Pancreas (tissue), 10 donors: Measurements from ENCODE around the gene NKX6-2. TPM values are rescaled to one million over a fixed set of nuclear protein-coding genes. Genes with fewer than 3 reads are reported as not detected.

Experiments
- ATAC-seq, 4 donors: fragments of 200-7000 bp; cut with Tn5 transposase; one replicate each; pipeline versions ENCODE4 v1.8.0 to v1.9.1; 2020; ENCODE audit warnings: mild to moderate bottlenecking in 4 of 4, moderate library complexity in 4 of 4
- DNase-seq, 6 donors: peaks; one replicate each; pipeline ENCODE4 v3.0.0-alpha.2; 2020
- FAIRE-seq: peaks from 2 replicates; lab custom pipeline; 2012; peaks lifted over from hg19 to GRCh38; lab: Jason Lieb, UNC
- H3K27ac ChIP-seq, 4 donors: fragments of 200-600 bp; sonication (generic); 1 replicate in 3 of 4; 2 replicates in 1 of 4; pipeline versions ENCODE4 v1.5.0 to v1.8.0; 2020
- H3K27me3 ChIP-seq, 4 donors: fragments of 200-600 bp; one replicate each; pipeline ENCODE4 v1.8.0; 2021
- H3K36me3 ChIP-seq, 3 donors: fragments of 200-600 bp; sonication (generic) in 1 of 3; one replicate each; pipeline versions ENCODE4 v1.5.0 to v1.8.0; 2020 to 2021
- H3K4me1 ChIP-seq, 3 donors: fragments of 200-600 bp; one replicate each; pipeline ENCODE4 v1.8.0; 2021
- H3K4me3 ChIP-seq, 4 donors: fragments of 200-600 bp; sonication (generic) in 2 of 4; one replicate each; pipeline versions ENCODE4 v1.5.0 to v1.8.0; 2020 to 2021
- H3K9me3 ChIP-seq, 4 donors: fragments of 200-600 bp; one replicate each; pipeline ENCODE4 v1.8.0; 2021
- WGBS, 2 donors: extraction: QIAGEN DNeasy Blood & Tissue Kit; methylation state at CpG; one replicate each; pipeline ENCODE4 v1.1.7; 2013; 5-methylcytosine and 5-hydroxymethylcytosine counted together
- intact Hi-C, 3 donors: fragments of 100-400 bp; cut with DNase I; formaldehyde crosslinking; loops; one replicate each; pipeline versions ENCODE4 v1.11.1 to v1.14.2; 2022
- polyA plus RNA-seq, 2 donors: library from polyadenylated mRNA; stranded (reverse); fragments of 200-250 nt; gene quantifications; one replicate each; pipeline ENCODE4 v1.2.3, GENCODE V29; 2013
- total RNA-seq, 6 donors: library from RNA; stranded (reverse); fragmentation: NEBNext Ultra II Directional in 4 of 6; extraction: Animal tissue kit (Norgen Biotek cat#: 25700) in 4 of 6; gene quantifications; one replicate each; pipeline versions ENCODE4 v1.2.1 to v1.2.4, GENCODE V29; 2021 to 2023
- TF ChIP-seq, protein P1 (sequence below), 4 donors: fragments of 200-600 bp; sonication (generic) in 3 of 4; IDR thresholded peaks; one replicate each; pipeline versions ENCODE4 v1.5.0 to v1.8.0; 2021; ENCODE audit warnings: antibody characterized with exemption in 4 of 4
- donor health status: healthy with polysubstance abuse.
- donor health status: DM: no; HTN: no; CAD: no; lungs with moderate emphysema.
- donor health status: DM: no; HTN: no; CAD: no.
- donor health status: control.
- donor health status: control.
- donor health status: Bipolar disorder and iron deficiency.
- donor health status: DM: yes; HTN: yes; CAD: no.
- donor health status: DM: no; HTN: no; CAD: no.
- donor health status: DM: no; HTN: no; CAD: no.
- donor health status: DM: yes; HTN: yes; CAD: no.

The NKX6-2 gene
- total and polyA plus RNA-seq, 8 donors = 0.09 to 2.3 (median 0.16) TPM; not detected in 3

DNA sequence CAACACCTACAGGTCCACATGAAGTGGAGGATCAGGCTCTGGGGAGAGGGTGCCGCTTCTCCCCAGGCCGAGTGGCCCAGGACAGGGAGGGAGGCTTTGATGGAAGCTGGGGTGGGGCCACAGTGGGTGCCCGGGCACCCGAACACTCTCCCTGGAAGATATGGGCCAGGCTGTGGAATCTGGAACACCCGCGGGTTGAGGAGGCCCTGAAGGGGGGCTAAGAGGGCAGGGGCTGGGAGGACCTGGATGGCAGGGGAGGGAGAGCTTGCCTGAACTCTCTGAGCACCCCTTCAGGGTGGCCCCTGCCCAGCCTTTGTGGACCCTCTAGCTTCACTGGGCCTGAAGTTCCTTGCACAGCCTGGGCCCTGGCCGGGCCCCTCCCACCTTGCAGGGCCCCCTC, 4.5 kb upstream of the NKX6-2 start:
- no peaks in the 10 kb centered on the region for H3K36me3 ChIP-seq
- no peak overlapping the region for H3K4me3 ChIP-seq
- 40 to 52% methylated on average over 7 of the region's 7 CpGs for WGBS, 2 donors
- TF ChIP-seq, protein P1, sequence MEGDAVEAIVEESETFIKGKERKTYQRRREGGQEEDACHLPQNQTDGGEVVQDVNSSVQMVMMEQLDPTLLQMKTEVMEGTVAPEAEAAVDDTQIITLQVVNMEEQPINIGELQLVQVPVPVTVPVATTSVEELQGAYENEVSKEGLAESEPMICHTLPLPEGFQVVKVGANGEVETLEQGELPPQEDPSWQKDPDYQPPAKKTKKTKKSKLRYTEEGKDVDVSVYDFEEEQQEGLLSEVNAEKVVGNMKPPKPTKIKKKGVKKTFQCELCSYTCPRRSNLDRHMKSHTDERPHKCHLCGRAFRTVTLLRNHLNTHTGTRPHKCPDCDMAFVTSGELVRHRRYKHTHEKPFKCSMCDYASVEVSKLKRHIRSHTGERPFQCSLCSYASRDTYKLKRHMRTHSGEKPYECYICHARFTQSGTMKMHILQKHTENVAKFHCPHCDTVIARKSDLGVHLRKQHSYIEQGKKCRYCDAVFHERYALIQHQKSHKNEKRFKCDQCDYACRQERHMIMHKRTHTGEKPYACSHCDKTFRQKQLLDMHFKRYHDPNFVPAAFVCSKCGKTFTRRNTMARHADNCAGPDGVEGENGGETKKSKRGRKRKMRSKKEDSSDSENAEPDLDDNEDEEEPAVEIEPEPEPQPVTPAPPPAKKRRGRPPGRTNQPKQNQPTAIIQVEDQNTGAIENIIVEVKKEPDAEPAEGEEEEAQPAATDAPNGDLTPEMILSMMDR (IDR thresholded peaks at IDR 0.05) = no peak
- DNase-seq (no peak), FAIRE-seq (no peak), ATAC-seq (no peak)
- intact Hi-C loops = no loop called here
- no peak overlapping the region for H3K27ac ChIP-seq
- peaks cover 0 to 25% (median 11%) of the 10 kb centered on the region in 4 donors for H3K27me3 ChIP-seq
- no peaks in the 10 kb centered on the region for H3K9me3 ChIP-seq
- peaks cover 0 to 3% (median 0%) of the 10 kb centered on the region in 3 donors for H3K4me1 ChIP-seq

DNA sequence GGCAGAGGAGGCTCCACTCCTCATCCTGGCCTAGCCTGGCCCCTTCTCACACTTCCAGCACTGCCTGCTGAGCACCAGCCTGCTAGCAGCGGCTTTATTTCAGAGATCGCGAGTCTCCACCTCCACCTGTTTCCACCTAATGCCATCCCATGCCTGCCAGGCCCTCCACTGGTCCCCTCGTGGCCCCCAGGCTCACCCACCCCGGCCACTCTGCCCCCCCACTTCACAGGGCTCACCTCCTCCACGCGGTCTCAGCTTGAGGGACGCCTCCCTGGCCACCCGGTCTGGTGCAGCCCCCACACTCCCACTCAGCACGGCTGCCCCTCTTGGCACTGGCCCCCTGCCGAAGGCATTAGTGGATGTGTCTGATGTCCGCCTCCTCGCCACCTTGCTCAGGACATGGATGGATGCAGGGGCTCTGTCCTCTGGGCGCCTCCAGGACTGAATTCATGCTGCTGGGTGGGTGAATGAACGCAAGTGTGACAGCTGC, 3.8 kb upstream of the NKX6-2 start:
- WGBS, 2 donors = 52 to 53% methylated on average over 15 of the region's 15 CpGs
- intact Hi-C loops = loop anchor here in 1 of 3 donors (10.0 kb wide), 1 partner anchor 135 kb away; no protein-coding TSS in a partner anchor
- no peak for FAIRE-seq
- Histone ChIP-seq H3K4me1 (peaks cover 0 to 3% (median 0%) of the 10 kb centered on the region in 3 donors), H3K36me3 (no peaks in the 10 kb centered on the region), H3K4me3 (no peak overlapping the region), H3K27ac (no peak overlapping the region), H3K9me3 (no peaks in the 10 kb centered on the region), H3K27me3 (peaks cover 0 to 25% (median 11%) of the 10 kb centered on the region in 4 donors)
- ATAC-seq = no peak
- TF ChIP-seq, protein P1 (IDR thresholded peaks at IDR 0.05) = no peak
- DNase-seq = no peak

DNA sequence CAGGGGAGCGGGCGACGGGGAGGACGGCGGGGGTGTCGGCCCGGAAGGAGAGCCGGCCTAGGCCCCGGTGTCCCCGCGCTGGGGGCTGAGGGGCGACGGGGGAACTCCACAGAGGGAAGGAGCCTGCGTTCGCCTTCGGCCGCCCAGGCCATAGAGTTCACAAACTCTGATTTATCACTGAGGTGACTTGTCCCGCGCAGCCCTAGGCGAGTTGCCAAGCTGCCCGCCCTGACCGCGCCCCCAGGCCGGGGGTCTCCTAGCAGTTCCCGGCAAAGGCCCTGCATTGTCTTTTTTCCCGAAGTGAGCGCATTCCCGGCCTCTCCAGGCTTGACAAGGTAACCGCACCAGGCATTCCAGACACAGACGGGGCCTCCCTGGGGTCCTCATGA, 2.9 kb upstream of the NKX6-2 start:
- H3K27ac ChIP-seq = no peak overlapping the region
- ATAC-seq = no peak
- 6 to 9% methylated on average over 24 to 30 of the region's 30 CpGs for WGBS, 2 donors
- DNase-seq = no peak
- no peak overlapping the region for H3K4me3 ChIP-seq
- no peaks in the 10 kb centered on the region for H3K9me3 ChIP-seq
- H3K4me1 ChIP-seq = peaks cover 0 to 3% (median 0%) of the 10 kb centered on the region in 3 donors
- H3K36me3 ChIP-seq = no peaks in the 10 kb centered on the region
- TF ChIP-seq, protein P1 (IDR thresholded peaks at IDR 0.05) = no peak
- H3K27me3 ChIP-seq = peaks cover 0 to 32% (median 15%) of the 10 kb centered on the region in 4 donors
- no peak for FAIRE-seq
- intact Hi-C loops = loop anchor here in 1 of 3 donors (10.0 kb wide), 1 partner anchor 134 kb away; no protein-coding TSS in a partner anchor

DNA sequence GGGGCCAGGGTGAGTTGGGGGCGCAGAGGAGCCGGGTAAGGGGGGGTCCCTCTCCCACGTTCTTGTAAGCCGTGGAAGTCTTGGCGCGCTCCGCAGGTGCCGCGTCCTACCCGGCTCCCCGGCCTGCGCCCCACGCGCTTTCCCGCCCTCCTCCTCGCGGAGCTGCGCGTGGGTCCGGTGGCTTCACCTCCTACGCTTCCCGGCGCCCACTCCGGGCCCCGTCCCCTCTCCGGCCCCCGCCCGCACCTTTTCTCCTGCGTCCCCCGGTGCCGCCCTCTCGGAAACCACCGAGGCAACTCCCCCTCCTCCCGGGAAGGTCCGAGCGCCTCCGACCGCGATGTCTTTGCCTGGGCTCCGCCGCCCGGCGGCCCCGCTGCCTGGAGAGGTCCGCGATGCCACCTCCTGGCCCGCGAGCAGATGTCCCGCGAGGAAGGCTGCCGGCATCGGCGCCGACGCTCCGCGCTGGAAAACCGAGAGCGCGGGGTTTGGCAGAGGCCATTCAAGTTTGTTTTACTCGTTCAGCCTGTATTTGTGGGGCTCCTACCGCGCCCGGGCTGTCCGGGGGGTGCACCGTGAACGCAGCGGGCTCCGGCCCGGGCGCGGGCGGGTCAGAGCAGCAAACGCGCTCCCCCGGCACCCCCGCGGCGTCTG, 2.4 kb upstream of the NKX6-2 start:
- 2% methylated on average over 51 to 78 of the region's 79 CpGs for WGBS, 2 donors
- Histone ChIP-seq H3K4me3 (no peak overlapping the region), H3K4me1 (peaks cover 0 to 3% (median 0%) of the 10 kb centered on the region in 3 donors), H3K9me3 (no peaks in the 10 kb centered on the region), H3K36me3 (no peaks in the 10 kb centered on the region), H3K27ac (no peak overlapping the region), H3K27me3 (peaks cover 0 to 36% (median 15%) of the 10 kb centered on the region in 4 donors)
- intact Hi-C loops = loop anchor here in 1 of 3 donors (10.0 kb wide), 1 partner anchor 134 kb away; no protein-coding TSS in a partner anchor
- ATAC-seq (peak in 3 of 4 donors; percentile 41 to 63 (median 45)), DNase-seq (no peak), FAIRE-seq (no peak)
- TF ChIP-seq, protein P1 (IDR thresholded peaks at IDR 0.05) = no peak
